Measurements from ENCODE around the gene LSM14A. TPM values are rescaled to one million over a fixed set of nuclear protein-coding genes. Genes with fewer than 3 reads are reported as not detected.
"Not testable (repeated sequence)": the region's sequence is repeated elsewhere in the genome, so short reads cannot be mapped to it uniquely, and the experiment has no call there.

The LSM14A gene
- total RNA-seq, 1 donor from 2014 or later = 92.8 TPM

- intact Hi-C loops (cut with DNase I) = no loop called here
- no peak overlapping the region for H3K4me3 ChIP-seq
- no peaks in the 10 kb centered on the region for H3K36me3 ChIP-seq
- H3K27ac ChIP-seq = no peak overlapping the region
- no peak for TF ChIP-seq CTCF (IDR thresholded peaks at IDR 0.05)
- DNase-seq (no peak), ATAC-seq (no peak)
- no peaks in the 10 kb centered on the region for H3K9me3 ChIP-seq
- H3K27me3 ChIP-seq = no peaks in the 10 kb centered on the region
- H3K4me1 ChIP-seq = peaks cover 11% of the 10 kb centered on the region
Measured at GRCh38 chr19:34237283-34237682, 65.0 kb downstream of the LSM14A start.

- ATAC-seq (no peak), DNase-seq (no peak)
- intact Hi-C loops (cut with DNase I) = no loop called here
- peaks cover 4% of the 10 kb centered on the region for H3K4me1 ChIP-seq
- H3K4me3 ChIP-seq = no peak overlapping the region
- H3K27me3 ChIP-seq = no peaks in the 10 kb centered on the region
- no peak for TF ChIP-seq CTCF (IDR thresholded peaks at IDR 0.05)
- H3K9me3 ChIP-seq = no peaks in the 10 kb centered on the region
- H3K36me3 ChIP-seq = no peaks in the 10 kb centered on the region
- H3K27ac ChIP-seq = no peak overlapping the region
Measured at GRCh38 chr19:34237939-34238338, 65.6 kb downstream of the LSM14A start.

DNA sequence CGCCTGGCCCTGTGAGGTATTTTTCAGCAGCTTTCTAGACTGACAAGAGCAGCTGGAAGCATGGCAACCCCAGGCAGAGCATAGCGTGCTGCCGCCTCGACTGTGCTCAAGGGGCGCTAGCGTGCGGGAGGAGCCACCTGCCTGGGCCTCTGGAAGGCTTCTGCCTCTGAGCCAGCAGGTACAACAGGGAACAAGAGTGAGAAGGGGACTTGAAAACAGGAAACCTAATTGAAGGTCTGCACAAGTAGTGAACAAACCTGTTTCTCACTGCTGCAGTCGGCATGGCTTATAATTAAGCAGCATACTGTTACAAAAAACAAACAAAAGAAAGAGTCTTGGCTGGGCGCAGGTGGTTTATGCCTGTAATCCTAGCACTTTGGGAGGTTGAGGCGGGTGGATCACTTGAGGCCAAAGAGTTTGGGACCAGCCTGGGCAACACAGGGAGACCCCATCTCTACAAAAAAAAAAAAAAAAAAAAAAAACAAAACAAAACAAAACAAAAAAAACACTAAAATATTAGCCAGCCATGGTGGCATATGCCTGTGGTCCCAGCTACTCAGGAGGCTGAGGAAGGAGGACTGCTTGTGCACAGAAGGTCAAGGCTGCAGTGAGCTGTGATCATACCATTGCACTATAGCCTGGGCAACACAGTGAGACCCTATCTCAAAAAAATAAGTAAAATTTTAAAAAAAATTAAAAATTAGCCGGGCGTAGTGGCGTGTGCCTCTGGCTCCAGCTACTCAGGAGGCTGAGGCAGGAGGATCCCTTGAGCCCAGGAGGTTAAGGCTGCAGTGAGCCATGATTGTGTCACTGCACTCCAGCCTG, 69.4 kb downstream of the LSM14A start:
- Histone ChIP-seq H3K27me3 (no peaks in the 10 kb centered on the region), H3K4me3 (no peak overlapping the region), H3K9me3 (no peaks in the 10 kb centered on the region), H3K36me3 (no peaks in the 10 kb centered on the region), H3K27ac (no peak overlapping the region), H3K4me1 (no peaks in the 10 kb centered on the region)
- intact Hi-C loops (cut with DNase I) = no loop called here
- TF ChIP-seq CTCF (IDR thresholded peaks at IDR 0.05) = peak; percentile 46
- ATAC-seq = peak; percentile 98
- peak; percentile 88 for DNase-seq

GRCh38 chr19:34243138-34243875, 71.0 kb downstream of the LSM14A start:
- ATAC-seq; H3K36me3 ChIP-seq; H3K4me1 ChIP-seq; H3K4me3 ChIP-seq; H3K27me3 ChIP-seq; intact Hi-C loops (cut with DNase I); DNase-seq; H3K27ac ChIP-seq; H3K9me3 ChIP-seq: not testable (repeated sequence)

- no peaks in the 10 kb centered on the region for H3K36me3 ChIP-seq
- no peaks in the 10 kb centered on the region for H3K9me3 ChIP-seq
- no peak for ATAC-seq
- no peak for TF ChIP-seq CTCF (IDR thresholded peaks at IDR 0.05)
- H3K27ac ChIP-seq = no peak overlapping the region
- no peak for DNase-seq
- H3K27me3 ChIP-seq = no peaks in the 10 kb centered on the region
- no peak overlapping the region for H3K4me3 ChIP-seq
- no peaks in the 10 kb centered on the region for H3K4me1 ChIP-seq
- intact Hi-C loops (cut with DNase I) = no loop called here
Measured at GRCh38 chr19:34243876-34244578, 71.7 kb downstream of the LSM14A start.

All from upper lobe of right lung (tissue), 1 donor.